Fibroblast of skin of left biceps (primary cell): ENCODE measurements around the gene ACOXL.
"Not testable (repeated sequence)": the region's sequence is repeated elsewhere in the genome, so short reads cannot be mapped to it uniquely, and the experiment has no call there.

Source experiments
- DNase-seq, 2 experiments: peaks; one replicate each; pipeline ENCODE4 v3.0.0-alpha.2; 2013; ENCODE audit warnings: low read depth in 2 of 2

Gene ACOXL

GRCh38 chr2:110925479-110925878 is 193.1 kb downstream of the ACOXL start:
- DNase-seq = no peak

- no peak for DNase-seq
Observed at GRCh38 chr2:110927526-110927925, 195.2 kb downstream of the ACOXL start.

GRCh38 chr2:110929528-110929927 is 197.2 kb downstream of the ACOXL start:
- no peak for DNase-seq

GRCh38 chr2:110931648-110932047 is 199.3 kb downstream of the ACOXL start:
- DNase-seq = peak; percentile 22 to 23

- no peak for DNase-seq
Observed at GRCh38 chr2:110933420-110933819, 201.0 kb downstream of the ACOXL start.

- no peak for DNase-seq
Observed at GRCh38 chr2:110934948-110935347, 202.6 kb downstream of the ACOXL start.

- no peak for DNase-seq
Observed at GRCh38 chr2:110940376-110940910, 208.1 kb downstream of the ACOXL start.

- no peak for DNase-seq
Observed at GRCh38 chr2:110941226-110941625, 208.9 kb downstream of the ACOXL start.

- no peak for DNase-seq
Observed at GRCh38 chr2:110943070-110943634, 210.8 kb downstream of the ACOXL start.

GRCh38 chr2:110946902-110947301 is 214.5 kb downstream of the ACOXL start:
- DNase-seq = no peak

GRCh38 chr2:110948027-110948674 is 215.8 kb downstream of the ACOXL start:
- DNase-seq = no peak

GRCh38 chr2:110950281-110950680 is 217.9 kb downstream of the ACOXL start:
- no peak for DNase-seq

- no peak for DNase-seq
Observed at GRCh38 chr2:110955045-110955444, 222.7 kb downstream of the ACOXL start.

GRCh38 chr2:110955556-110955955 is 223.2 kb downstream of the ACOXL start:
- DNase-seq = no peak

GRCh38 chr2:110957293-110957692 is 224.9 kb downstream of the ACOXL start:
- DNase-seq = no peak

GRCh38 chr2:110958346-110959119 is 226.2 kb downstream of the ACOXL start:
- DNase-seq = no peak

- no peak for DNase-seq
Observed at GRCh38 chr2:110959198-110959597, 226.8 kb downstream of the ACOXL start.

- DNase-seq = no peak
Observed at GRCh38 chr2:110960281-110960680, 227.9 kb downstream of the ACOXL start.

- DNase-seq = no peak
Observed at GRCh38 chr2:110960954-110961353, 228.6 kb downstream of the ACOXL start.

GRCh38 chr2:110961643-110962042 is 229.3 kb downstream of the ACOXL start:
- not testable (repeated sequence) for DNase-seq

- DNase-seq = no peak
Observed at GRCh38 chr2:110969696-110970095, 237.3 kb downstream of the ACOXL start.

GRCh38 chr2:110970201-110970600 is 237.8 kb downstream of the ACOXL start:
- no peak for DNase-seq

- no peak for DNase-seq
Observed at GRCh38 chr2:110971811-110972210, 239.4 kb downstream of the ACOXL start.
